Astrocyte (in vitro differentiated cells and primary cell): ENCODE measurements around the gene VPS13D. TPM values are rescaled to one million over a fixed set of nuclear protein-coding genes. Genes with fewer than 3 reads are reported as not detected.
A peak's percentile ranks its signal among the peaks of the same experiment; 100 is the strongest.

ENCODE experiments used
- DNase-seq: peaks from one replicate; pipeline ENCODE4 v3.0.0-alpha.2; 2010; ENCODE audit warnings: low read depth
- FAIRE-seq: peaks from 2 replicates; lab custom pipeline; 2011; peaks lifted over from hg19 to GRCh38; lab: Jason Lieb, UNC
- H2AFZ ChIP-seq: 2 replicates; pipeline ENCODE4 v1.6.0; 2012; ENCODE audit warnings: low read depth, low read length, inconsistent platforms
- H3K27ac ChIP-seq: 2 replicates; pipeline ENCODE4 v1.5.1; 2011; ENCODE audit warnings: low read depth, low read length, inconsistent platforms
- H3K27me3 ChIP-seq: 2 replicates; pipeline ENCODE4 v1.6.0; 2011; ENCODE audit warnings: low read length, inconsistent platforms; ENCODE audit not compliant: insufficient read depth
- H3K36me3 ChIP-seq: 2 replicates; pipeline ENCODE4 v1.5.1; 2011; ENCODE audit warnings: low read length, inconsistent platforms; ENCODE audit not compliant: insufficient read depth
- H3K4me1 ChIP-seq: 2 replicates; pipeline ENCODE4 v1.5.1; 2011; ENCODE audit warnings: low read length, inconsistent platforms; ENCODE audit not compliant: insufficient read depth
- H3K4me2 ChIP-seq: 2 replicates; pipeline ENCODE4 v1.6.0; 2012; ENCODE audit warnings: low read length, inconsistent platforms
- H3K4me3 ChIP-seq: 2 replicates; pipeline ENCODE4 v1.5.1; 2011; ENCODE audit warnings: low read depth, mild to moderate bottlenecking, low read length, inconsistent platforms; ENCODE audit not compliant: insufficient read depth
- H3K79me2 ChIP-seq: 2 replicates; pipeline ENCODE4 v1.6.0; 2012; ENCODE audit warnings: mild to moderate bottlenecking, low read length, inconsistent platforms; ENCODE audit not compliant: insufficient read depth
- H3K9ac ChIP-seq: 2 replicates; pipeline ENCODE4 v1.6.0; 2012; ENCODE audit warnings: mild to moderate bottlenecking, low read length, inconsistent platforms
- H3K9me3 ChIP-seq: 2 replicates; pipeline ENCODE4 v1.5.1; 2012; ENCODE audit warnings: low read depth, mild to moderate bottlenecking, low read length, inconsistent platforms; ENCODE audit not compliant: insufficient read depth
- H4K20me1 ChIP-seq: 2 replicates; pipeline ENCODE4 v1.6.0; 2012; ENCODE audit warnings: low read length, inconsistent platforms; ENCODE audit not compliant: insufficient read depth
- H3K27ac Mint-ChIP-seq: one replicate; pipeline ENCODE4 v1.8.0; 2021; ENCODE audit warnings: mild to moderate bottlenecking, mixed read lengths; ENCODE audit not compliant: unreplicated experiment
- H3K27me3 Mint-ChIP-seq: one replicate; pipeline ENCODE4 v1.8.0; 2021; ENCODE audit warnings: low read depth, mixed read lengths; ENCODE audit not compliant: unreplicated experiment
- H3K36me3 Mint-ChIP-seq: one replicate; pipeline ENCODE4 v1.8.0; 2021; ENCODE audit warnings: low read depth, mixed read lengths; ENCODE audit not compliant: unreplicated experiment
- H3K4me1 Mint-ChIP-seq: one replicate; pipeline ENCODE4 v1.8.0; 2021; ENCODE audit warnings: low read depth, mixed read lengths; ENCODE audit not compliant: unreplicated experiment
- H3K4me3 Mint-ChIP-seq: one replicate; pipeline ENCODE4 v1.8.0; 2021; ENCODE audit warnings: mild to moderate bottlenecking, moderate library complexity, mixed read lengths; ENCODE audit not compliant: unreplicated experiment
- H3K9me3 Mint-ChIP-seq: one replicate; pipeline ENCODE4 v1.8.0; 2021; ENCODE audit warnings: mild to moderate bottlenecking, mixed read lengths; ENCODE audit not compliant: unreplicated experiment
- CTCF ChIP-seq: IDR thresholded peaks from 2 replicates; pipeline ENCODE4 v1.5.1; 2011; ENCODE audit warnings: low read depth, mild to moderate bottlenecking, inconsistent platforms, low read length, moderate library complexity; ENCODE audit not compliant: insufficient read depth
- EZH2 ChIP-seq: IDR thresholded peaks from 2 replicates; pipeline ENCODE4 v1.6.1; 2012; ENCODE audit warnings: mild to moderate bottlenecking, low read length, inconsistent platforms; ENCODE audit not compliant: insufficient read depth
- total RNA-seq: library from RNA; stranded (reverse); gene quantifications from 2 replicates; pipeline ENCODE4 v1.2.1, GENCODE V29; 2021

Gene VPS13D
- total RNA-seq, 1 donor from 2014 or later = 25.9 TPM

- no peaks in the 10 kb centered on the region for H3K4me1 Mint-ChIP-seq
- H2AFZ ChIP-seq = no peak overlapping the region
- no peak overlapping the region for H3K4me3 ChIP-seq
- no peaks in the 10 kb centered on the region for H3K27me3 ChIP-seq
- no peaks in the 10 kb centered on the region for H3K9me3 Mint-ChIP-seq
- FAIRE-seq (no peak), DNase-seq (peak; percentile 93)
- no peaks in the 10 kb centered on the region for H3K9me3 ChIP-seq
- peaks cover 7% of the 10 kb centered on the region for H3K4me1 ChIP-seq
- no peaks in the 10 kb centered on the region for H3K27me3 Mint-ChIP-seq
- H3K36me3 Mint-ChIP-seq = peaks cover 23% of the 10 kb centered on the region
- no peaks in the 10 kb centered on the region for H3K79me2 ChIP-seq
- no peak for TF ChIP-seq EZH2
- no peak for TF ChIP-seq CTCF
- H3K27ac Mint-ChIP-seq = no peak overlapping the region
- no peak overlapping the region for H3K4me3 Mint-ChIP-seq
- H3K36me3 ChIP-seq = peaks cover 6% of the 10 kb centered on the region
- H3K4me2 ChIP-seq = peak overlapping the region; percentile 33
- no peaks in the 10 kb centered on the region for H4K20me1 ChIP-seq
- peak overlapping the region; percentile 70 for H3K27ac ChIP-seq
- peak overlapping the region; percentile 62 for H3K9ac ChIP-seq
Observed at GRCh38 chr1:12356004-12356890, 126.4 kb downstream of the VPS13D start.

- H3K9me3 ChIP-seq = no peaks in the 10 kb centered on the region
- no peak overlapping the region for H3K4me2 ChIP-seq
- H3K4me3 ChIP-seq = no peak overlapping the region
- H3K9ac ChIP-seq = no peak overlapping the region
- H2AFZ ChIP-seq = no peak overlapping the region
- peaks cover 7% of the 10 kb centered on the region for H3K4me1 ChIP-seq
- H3K4me1 Mint-ChIP-seq = no peaks in the 10 kb centered on the region
- no peaks in the 10 kb centered on the region for H3K79me2 ChIP-seq
- H3K36me3 Mint-ChIP-seq = peaks cover 26% of the 10 kb centered on the region
- TF ChIP-seq EZH2 (no peak), CTCF (no peak)
- no peaks in the 10 kb centered on the region for H3K27me3 ChIP-seq
- no peaks in the 10 kb centered on the region for H4K20me1 ChIP-seq
- H3K4me3 Mint-ChIP-seq = no peak overlapping the region
- H3K27me3 Mint-ChIP-seq = no peaks in the 10 kb centered on the region
- DNase-seq = no peak
- no peaks in the 10 kb centered on the region for H3K9me3 Mint-ChIP-seq
- FAIRE-seq = no peak
- no peak overlapping the region for H3K27ac Mint-ChIP-seq
- H3K36me3 ChIP-seq = peaks cover 13% of the 10 kb centered on the region
- H3K27ac ChIP-seq = no peak overlapping the region
Observed at GRCh38 chr1:12358499-12358898, 128.7 kb downstream of the VPS13D start.
